ENCODE measurements around the gene KCP. TPM values are rescaled to one million over a fixed set of nuclear protein-coding genes. Genes with fewer than 3 reads are reported as not detected.

Gene KCP
- total RNA-seq, 1 experiment from 2014 or later: 0.50 TPM

DNA sequence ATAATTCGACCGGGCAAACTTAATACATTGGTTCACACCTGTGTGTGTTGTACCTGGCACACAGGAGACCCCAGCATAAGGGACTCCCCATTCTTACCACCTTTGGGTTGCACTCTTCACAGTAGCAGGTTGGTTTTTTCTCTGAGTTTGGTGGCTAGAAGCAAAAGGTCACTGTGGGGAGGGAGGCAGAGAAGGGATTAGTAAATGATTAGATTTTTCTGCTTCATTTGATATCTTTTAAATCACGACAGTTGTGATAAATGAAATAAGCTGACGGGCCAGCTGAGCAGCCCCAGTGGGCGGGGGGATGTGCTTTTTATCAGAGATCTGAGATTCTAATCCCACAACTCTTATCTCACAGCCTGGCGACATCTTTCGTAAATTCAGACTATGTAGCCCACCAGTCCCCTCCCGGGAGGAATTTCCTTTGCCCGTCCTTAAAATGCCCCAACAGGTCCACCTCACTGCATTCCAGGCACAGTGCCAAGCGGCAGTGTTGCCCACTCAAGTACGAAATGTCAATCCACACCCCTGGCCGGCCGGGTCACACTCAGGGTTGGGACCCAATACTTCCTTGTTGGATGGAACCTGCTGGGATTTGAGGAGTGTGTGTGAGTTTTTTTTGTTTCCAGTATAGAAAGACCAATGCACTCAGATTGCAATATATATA, 10.5 kb upstream of the KCP start:
- CTCF ChIA-PET: interaction anchor here (0.8 kb wide), 1 partner anchor 170 kb away, joined by 3 read pairs; no protein-coding TSS in a partner anchor
- H3K36me3 ChIP-seq (ENCODE audit: control insufficient read depth, insufficient read depth, low read length): no peaks in the 10 kb centered on the region
- no TSS peak for BruUV-seq (replicated peaks)
- TF ChIP-seq, protein P1, sequence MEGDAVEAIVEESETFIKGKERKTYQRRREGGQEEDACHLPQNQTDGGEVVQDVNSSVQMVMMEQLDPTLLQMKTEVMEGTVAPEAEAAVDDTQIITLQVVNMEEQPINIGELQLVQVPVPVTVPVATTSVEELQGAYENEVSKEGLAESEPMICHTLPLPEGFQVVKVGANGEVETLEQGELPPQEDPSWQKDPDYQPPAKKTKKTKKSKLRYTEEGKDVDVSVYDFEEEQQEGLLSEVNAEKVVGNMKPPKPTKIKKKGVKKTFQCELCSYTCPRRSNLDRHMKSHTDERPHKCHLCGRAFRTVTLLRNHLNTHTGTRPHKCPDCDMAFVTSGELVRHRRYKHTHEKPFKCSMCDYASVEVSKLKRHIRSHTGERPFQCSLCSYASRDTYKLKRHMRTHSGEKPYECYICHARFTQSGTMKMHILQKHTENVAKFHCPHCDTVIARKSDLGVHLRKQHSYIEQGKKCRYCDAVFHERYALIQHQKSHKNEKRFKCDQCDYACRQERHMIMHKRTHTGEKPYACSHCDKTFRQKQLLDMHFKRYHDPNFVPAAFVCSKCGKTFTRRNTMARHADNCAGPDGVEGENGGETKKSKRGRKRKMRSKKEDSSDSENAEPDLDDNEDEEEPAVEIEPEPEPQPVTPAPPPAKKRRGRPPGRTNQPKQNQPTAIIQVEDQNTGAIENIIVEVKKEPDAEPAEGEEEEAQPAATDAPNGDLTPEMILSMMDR (IDR thresholded peaks at IDR 0.05; ENCODE audit: insufficient read depth in 1 of 2, low read depth in 1 of 2, low read length in 1 of 2, severe bottlenecking in 1 of 2, unreplicated experiment in 1 of 2): no peak
- POLR2A ChIA-PET: no interaction called here
- peak in 1 of 2 experiments; percentile 8 for DNase-seq
- Mint-ChIP-seq H3K27me3 (ENCODE audit: insufficient read depth, unreplicated experiment) (peaks cover 18% of the 10 kb centered on the region), H3K36me3 (ENCODE audit: insufficient read depth, unreplicated experiment) (no peaks in the 10 kb centered on the region), H3K9me3 (ENCODE audit: unreplicated experiment) (no peaks in the 10 kb centered on the region), H3K4me1 (ENCODE audit: low read depth, unreplicated experiment) (peaks cover 7% of the 10 kb centered on the region), H3K4me3 (ENCODE audit: unreplicated experiment) (no peak overlapping the region), H3K27ac (ENCODE audit: unreplicated experiment) (no peak overlapping the region)
- H3K27me3 ChIP-seq (replicated peaks; ENCODE audit: control insufficient read depth, insufficient read depth, low read length): no peaks in the 10 kb centered on the region; the same call in 1 of the 2 replicates
- no peaks in the 10 kb centered on the region for H3K4me1 ChIP-seq
- H3K4me3 ChIP-seq (ENCODE audit: low read depth, low read length): no peak overlapping the region
- intact Hi-C loops (cut with micrococcal nuclease; ENCODE audit: unreplicated experiment): loop anchor here (1.0 kb wide), 1 partner anchor 170 kb away; no protein-coding TSS in a partner anchor
- H3K9me3 ChIP-seq: no peaks in the 10 kb centered on the region

DNA sequence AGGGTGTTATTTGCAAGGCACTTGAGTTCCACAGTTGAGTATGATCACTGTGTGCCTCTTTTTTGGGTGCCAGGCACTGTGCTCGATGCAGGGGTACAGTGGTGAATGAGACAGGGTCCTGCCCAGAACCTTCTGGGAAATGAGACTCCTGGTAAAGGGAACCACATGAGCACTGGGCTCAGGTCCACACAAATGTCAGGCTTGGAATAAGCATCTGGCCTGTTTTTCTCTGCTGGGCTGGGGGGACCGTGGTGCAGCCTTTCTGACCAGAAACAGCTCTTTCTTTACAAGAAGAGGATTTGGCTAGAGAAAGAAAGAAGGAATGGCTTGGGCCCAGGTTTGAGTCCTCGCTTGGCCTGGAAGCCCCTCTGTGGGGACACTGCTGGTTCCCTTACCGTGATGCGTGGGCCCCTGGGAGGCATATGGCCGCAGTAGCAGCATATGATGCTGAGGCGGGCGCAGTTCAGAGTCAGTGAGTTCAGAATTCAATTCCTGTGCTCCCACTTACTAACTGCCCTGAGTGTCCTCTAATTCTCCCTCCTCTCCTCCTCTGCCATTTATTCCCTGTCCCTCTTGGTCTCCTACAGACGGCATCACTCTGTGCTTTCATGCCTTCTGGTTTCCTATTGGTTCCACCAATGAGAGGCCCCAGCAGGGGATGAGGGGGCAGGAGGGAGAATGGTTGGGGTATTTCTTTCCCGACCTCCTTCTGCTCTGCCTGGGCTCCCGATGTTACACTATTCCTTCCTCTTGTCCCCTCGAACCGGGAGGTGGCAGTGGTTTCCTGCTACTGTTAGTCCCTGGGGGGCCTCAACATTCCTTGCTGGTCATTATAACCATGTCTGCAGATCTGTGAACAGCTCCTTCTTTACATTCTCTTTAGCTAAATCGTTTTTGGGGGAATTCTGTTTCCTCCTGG, 9.6 kb upstream of the KCP start:
- ChIA-PET CTCF (interaction anchor here (0.8 kb wide), 1 partner anchor 171 kb away, joined by 3 read pairs; no protein-coding TSS in a partner anchor), POLR2A (no interaction called here)
- Mint-ChIP-seq H3K27ac (ENCODE audit: unreplicated experiment) (no peak overlapping the region), H3K4me1 (ENCODE audit: low read depth, unreplicated experiment) (peaks cover 7% of the 10 kb centered on the region), H3K36me3 (ENCODE audit: insufficient read depth, unreplicated experiment) (no peaks in the 10 kb centered on the region), H3K27me3 (ENCODE audit: insufficient read depth, unreplicated experiment) (peaks cover 18% of the 10 kb centered on the region), H3K4me3 (ENCODE audit: unreplicated experiment) (no peak overlapping the region), H3K9me3 (ENCODE audit: unreplicated experiment) (no peaks in the 10 kb centered on the region)
- peak in 1 of 2 experiments; percentile 36 for DNase-seq
- Histone ChIP-seq H3K36me3 (ENCODE audit: control insufficient read depth, insufficient read depth, low read length) (no peaks in the 10 kb centered on the region), H3K4me1 (no peaks in the 10 kb centered on the region), H3K9me3 (no peaks in the 10 kb centered on the region), H3K27me3 (replicated peaks; ENCODE audit: control insufficient read depth, insufficient read depth, low read length) (no peaks in the 10 kb centered on the region; the same call in 1 of the 2 replicates), H3K4me3 (ENCODE audit: low read depth, low read length) (no peak overlapping the region)
- intact Hi-C loops (cut with micrococcal nuclease; ENCODE audit: unreplicated experiment): loop anchor here (1.0 kb wide), 1 partner anchor 171 kb away; no protein-coding TSS in a partner anchor
- TF ChIP-seq, protein P1 (IDR thresholded peaks at IDR 0.05; ENCODE audit: insufficient read depth in 1 of 2, low read depth in 1 of 2, low read length in 1 of 2, severe bottlenecking in 1 of 2, unreplicated experiment in 1 of 2): peak in 1 of 2 experiments; percentile 37
- no TSS peak for BruUV-seq (replicated peaks)

DNA sequence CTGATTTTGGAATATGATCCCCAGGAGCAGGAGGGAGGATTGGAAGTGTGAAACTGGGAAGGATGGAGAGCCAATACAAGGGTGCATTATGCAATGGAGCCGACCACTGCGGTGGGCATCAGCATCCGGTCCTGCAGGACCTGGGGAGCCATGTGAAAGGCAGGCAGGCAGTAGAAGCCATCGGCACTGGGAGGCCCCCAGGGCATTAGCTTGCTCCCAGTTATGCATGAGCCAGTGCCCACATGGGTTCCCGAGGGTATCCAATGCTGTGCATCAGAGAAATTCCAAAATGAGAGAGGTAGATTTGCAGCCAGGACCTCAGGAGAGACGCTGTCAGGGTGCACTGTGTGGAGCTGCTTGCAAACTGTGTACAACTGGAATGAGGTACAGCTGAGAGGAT, 8.7 kb upstream of the KCP start:
- H3K4me3 ChIP-seq (ENCODE audit: low read depth, low read length): no peak overlapping the region
- H3K27ac Mint-ChIP-seq (ENCODE audit: unreplicated experiment): no peak overlapping the region
- no peaks in the 10 kb centered on the region for H3K4me1 ChIP-seq
- peaks cover 7% of the 10 kb centered on the region for H3K4me1 Mint-ChIP-seq (ENCODE audit: low read depth, unreplicated experiment)
- H3K36me3 Mint-ChIP-seq (ENCODE audit: insufficient read depth, unreplicated experiment): no peaks in the 10 kb centered on the region
- POLR2A ChIA-PET: no interaction called here
- no TSS peak for BruUV-seq (replicated peaks)
- DNase-seq: peak in 1 of 2 experiments; percentile 14
- intact Hi-C loops (cut with micrococcal nuclease; ENCODE audit: unreplicated experiment): no loop called here
- no peaks in the 10 kb centered on the region; the same call in 1 of the 2 replicates for H3K27me3 ChIP-seq (replicated peaks; ENCODE audit: control insufficient read depth, insufficient read depth, low read length)
- no peaks in the 10 kb centered on the region for H3K36me3 ChIP-seq (ENCODE audit: control insufficient read depth, insufficient read depth, low read length)
- H3K4me3 Mint-ChIP-seq (ENCODE audit: unreplicated experiment): no peak overlapping the region
- CTCF ChIA-PET: no interaction called here
- peaks cover 18% of the 10 kb centered on the region for H3K27me3 Mint-ChIP-seq (ENCODE audit: insufficient read depth, unreplicated experiment)
- no peaks in the 10 kb centered on the region for H3K9me3 Mint-ChIP-seq (ENCODE audit: unreplicated experiment)
- TF ChIP-seq, protein P1 (IDR thresholded peaks at IDR 0.05; ENCODE audit: insufficient read depth in 1 of 2, low read depth in 1 of 2, low read length in 1 of 2, severe bottlenecking in 1 of 2, unreplicated experiment in 1 of 2): no peak
- no peaks in the 10 kb centered on the region for H3K9me3 ChIP-seq

Data from Caco-2 (cell line).